NCI-H345 treated with DMSO at 0.1 percent for 48 hours (cell line): Measurements from ENCODE around the gene LCA5.
"Not testable (repeated sequence)": the region's sequence is repeated elsewhere in the genome, so short reads cannot be mapped to it uniquely, and the experiment has no call there.

Experiments used
- DNase-seq: peaks from one replicate; lab custom pipeline; 2025; ENCODE audit not compliant: unreplicated experiment; lab: John Stamatoyannopoulos, UW

Gene LCA5

GRCh38 chr6:79536954-79537747, at the start of gene LCA5:
TSS of gene LCA5 (minus strand) at chr6:79537430. CDS start at chr6:79518894, 18,536 bp downstream.
- DNase-seq, result peak; percentile 98

- DNase-seq, result no peak
Measured at GRCh38 chr6:79586548-79586947, 49.3 kb upstream of the LCA5 start.

GRCh38 chr6:79584332-79584731, 47.1 kb upstream of the LCA5 start:
- DNase-seq, result no peak

GRCh38 chr6:79577926-79578325, 40.7 kb upstream of the LCA5 start:
- DNase-seq, result not testable (repeated sequence)

GRCh38 chr6:79574630-79575225, 37.5 kb upstream of the LCA5 start:
- DNase-seq, result no peak

GRCh38 chr6:79574174-79574573, 36.9 kb upstream of the LCA5 start:
- DNase-seq, result no peak

- DNase-seq, result no peak
Measured at GRCh38 chr6:79571030-79571367, 33.8 kb upstream of the LCA5 start.

GRCh38 chr6:79570129-79571029, 33.1 kb upstream of the LCA5 start:
- peak; percentile 33 for DNase-seq

GRCh38 chr6:79568996-79569395, 31.8 kb upstream of the LCA5 start:
- no peak for DNase-seq

GRCh38 chr6:79564636-79565035, 27.4 kb upstream of the LCA5 start:
- DNase-seq, result no peak

- DNase-seq, result no peak
Measured at GRCh38 chr6:79559706-79560105, 22.5 kb upstream of the LCA5 start.

GRCh38 chr6:79557673-79558467, 20.6 kb upstream of the LCA5 start:
- DNase-seq, result no peak

- DNase-seq, result no peak
Measured at GRCh38 chr6:79554305-79554704, 17.1 kb upstream of the LCA5 start.

GRCh38 chr6:79551401-79551800, 14.2 kb upstream of the LCA5 start:
- no peak for DNase-seq

GRCh38 chr6:79548304-79548703, 11.1 kb upstream of the LCA5 start:
- no peak for DNase-seq

- DNase-seq, result no peak
Measured at GRCh38 chr6:79546186-79546585, 9.0 kb upstream of the LCA5 start.

GRCh38 chr6:79544939-79545450, 7.8 kb upstream of the LCA5 start:
- DNase-seq, result peak; percentile 92

- DNase-seq, result peak; percentile 44
Measured at GRCh38 chr6:79544299-79544927, 7.2 kb upstream of the LCA5 start.

- DNase-seq, result no peak
Measured at GRCh38 chr6:79543886-79544285, 6.7 kb upstream of the LCA5 start.

GRCh38 chr6:79543411-79543810, 6.2 kb upstream of the LCA5 start:
- DNase-seq, result no peak
